ENCODE measurements around the gene KCP.

DNA sequence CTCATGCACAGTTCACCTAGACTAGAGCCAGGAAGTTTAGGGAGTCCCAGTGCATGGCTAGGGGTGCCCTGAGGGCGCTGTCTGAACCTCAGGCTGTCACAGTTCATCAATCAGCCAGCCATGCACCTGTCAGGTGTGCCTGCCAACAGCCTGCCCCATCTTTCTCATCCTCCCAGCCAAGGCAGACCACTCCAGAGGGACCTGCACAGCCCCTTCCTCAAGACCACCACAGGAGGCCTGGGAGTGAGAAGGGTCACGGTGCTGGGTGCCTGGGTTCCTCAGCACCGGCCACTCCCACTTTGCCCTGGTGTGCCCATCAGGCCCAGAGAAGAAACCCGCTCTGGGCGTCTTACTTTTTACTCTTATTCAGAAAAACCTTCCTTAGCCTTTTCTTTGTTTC is 39.5 kb downstream of the KCP start:
- no peak for TF ChIP-seq ZNF879 (CRISPR knock-in tag; IDR thresholded peaks at IDR 0.05)
- no peak for TF ChIP-seq NFRKB (IDR thresholded peaks at IDR 0.05)
- TF ChIP-seq, protein P1, sequence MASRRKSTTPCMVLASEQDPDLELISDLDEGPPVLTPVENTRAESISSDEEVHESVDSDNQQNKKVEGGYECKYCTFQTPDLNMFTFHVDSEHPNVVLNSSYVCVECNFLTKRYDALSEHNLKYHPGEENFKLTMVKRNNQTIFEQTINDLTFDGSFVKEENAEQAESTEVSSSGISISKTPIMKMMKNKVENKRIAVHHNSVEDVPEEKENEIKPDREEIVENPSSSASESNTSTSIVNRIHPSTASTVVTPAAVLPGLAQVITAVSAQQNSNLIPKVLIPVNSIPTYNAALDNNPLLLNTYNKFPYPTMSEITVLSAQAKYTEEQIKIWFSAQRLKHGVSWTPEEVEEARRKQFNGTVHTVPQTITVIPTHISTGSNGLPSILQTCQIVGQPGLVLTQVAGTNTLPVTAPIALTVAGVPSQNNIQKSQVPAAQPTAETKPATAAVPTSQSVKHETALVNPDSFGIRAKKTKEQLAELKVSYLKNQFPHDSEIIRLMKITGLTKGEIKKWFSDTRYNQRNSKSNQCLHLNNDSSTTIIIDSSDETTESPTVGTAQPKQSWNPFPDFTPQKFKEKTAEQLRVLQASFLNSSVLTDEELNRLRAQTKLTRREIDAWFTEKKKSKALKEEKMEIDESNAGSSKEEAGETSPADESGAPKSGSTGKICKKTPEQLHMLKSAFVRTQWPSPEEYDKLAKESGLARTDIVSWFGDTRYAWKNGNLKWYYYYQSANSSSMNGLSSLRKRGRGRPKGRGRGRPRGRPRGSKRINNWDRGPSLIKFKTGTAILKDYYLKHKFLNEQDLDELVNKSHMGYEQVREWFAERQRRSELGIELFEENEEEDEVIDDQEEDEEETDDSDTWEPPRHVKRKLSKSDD (CRISPR knock-in tag; IDR thresholded peaks at IDR 0.05; ENCODE audit: low read depth) = no peak
